Esophagus muscularis mucosa (tissue), 4 donors: ENCODE data around the gene PLAC8L1.

ENCODE experiments used
- EP300 ChIP-seq: sonication (generic); formaldehyde crosslinking; IDR thresholded peaks from one replicate; pipeline ENCODE4 v1.6.1; 2017; ENCODE audit warnings: antibody characterized with exemption
- POLR2A ChIP-seq: fragments of 450-650 bp; IDR thresholded peaks from one replicate; pipeline ENCODE4 v1.6.1; 2017; ENCODE audit warnings: antibody characterized with exemption, moderate library complexity, mild to moderate bottlenecking, low read depth
- POLR2AphosphoS5 ChIP-seq, 2 donors: sonication (generic); formaldehyde crosslinking; IDR thresholded peaks; one replicate each; pipeline ENCODE4 v1.6.1; 2017; ENCODE audit warnings: antibody characterized with exemption in 2 of 2
- TF ChIP-seq, protein P1 (sequence below), 3 experiments: fragments of 200-600 bp in 2 of 3; fragments of 450-650 bp in 1 of 3; sonication (generic) in 2 of 3; IDR thresholded peaks; one replicate each; pipeline ENCODE4 v1.5.1; 2017 to 2019; ENCODE audit warnings: antibody characterized with exemption in 3 of 3, mild to moderate bottlenecking in 2 of 3, moderate library complexity in 1 of 3

DNA sequence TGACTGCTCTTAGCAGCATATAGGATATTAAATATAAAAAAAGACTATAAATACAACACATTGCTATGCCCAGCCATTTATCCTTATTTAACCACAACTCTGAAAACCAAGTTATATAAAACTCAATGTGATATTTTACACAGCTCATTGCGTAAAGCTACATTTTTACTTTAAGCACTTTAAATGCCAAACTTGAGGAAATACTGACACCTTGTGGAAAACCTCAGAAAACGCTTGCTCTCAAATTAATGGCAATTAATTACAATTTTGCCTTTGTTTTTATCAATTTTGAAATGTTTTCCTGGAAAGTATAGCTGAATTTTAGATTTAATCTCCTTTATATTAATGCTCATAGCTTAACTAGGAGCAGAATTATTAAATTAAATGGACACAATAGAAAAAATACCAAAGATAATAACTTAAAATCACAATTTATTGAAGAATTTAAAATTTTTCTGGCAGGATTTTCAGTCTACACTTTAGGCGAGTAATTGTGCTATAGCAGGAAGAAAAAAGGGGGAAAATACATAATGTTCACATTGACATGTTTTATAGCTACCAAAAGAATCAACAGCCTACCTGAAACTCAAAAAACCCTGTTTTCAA, 25.2 kb upstream of the PLAC8L1 start:
- TF ChIP-seq POLR2AphosphoS5 (IDR thresholded peaks at IDR 0.05) (no peak), POLR2A (no peak), EP300 (no peak)
- TF ChIP-seq, protein P1, sequence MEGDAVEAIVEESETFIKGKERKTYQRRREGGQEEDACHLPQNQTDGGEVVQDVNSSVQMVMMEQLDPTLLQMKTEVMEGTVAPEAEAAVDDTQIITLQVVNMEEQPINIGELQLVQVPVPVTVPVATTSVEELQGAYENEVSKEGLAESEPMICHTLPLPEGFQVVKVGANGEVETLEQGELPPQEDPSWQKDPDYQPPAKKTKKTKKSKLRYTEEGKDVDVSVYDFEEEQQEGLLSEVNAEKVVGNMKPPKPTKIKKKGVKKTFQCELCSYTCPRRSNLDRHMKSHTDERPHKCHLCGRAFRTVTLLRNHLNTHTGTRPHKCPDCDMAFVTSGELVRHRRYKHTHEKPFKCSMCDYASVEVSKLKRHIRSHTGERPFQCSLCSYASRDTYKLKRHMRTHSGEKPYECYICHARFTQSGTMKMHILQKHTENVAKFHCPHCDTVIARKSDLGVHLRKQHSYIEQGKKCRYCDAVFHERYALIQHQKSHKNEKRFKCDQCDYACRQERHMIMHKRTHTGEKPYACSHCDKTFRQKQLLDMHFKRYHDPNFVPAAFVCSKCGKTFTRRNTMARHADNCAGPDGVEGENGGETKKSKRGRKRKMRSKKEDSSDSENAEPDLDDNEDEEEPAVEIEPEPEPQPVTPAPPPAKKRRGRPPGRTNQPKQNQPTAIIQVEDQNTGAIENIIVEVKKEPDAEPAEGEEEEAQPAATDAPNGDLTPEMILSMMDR (IDR thresholded peaks at IDR 0.05): peak; percentile 38 to 58 (median 42)
